IMR-90 (cell line): Measurements from ENCODE around the gene CAP2. TPM values are rescaled to one million over a fixed set of nuclear protein-coding genes. Genes with fewer than 3 reads are reported as not detected.

ENCODE experiments used
- ATAC-seq: fragments of 200-7000 bp; cut with Tn5 transposase; 2 replicates; pipeline ENCODE4 v1.9.1; 2020; ENCODE audit warnings: low read depth, mild to moderate bottlenecking, moderate library complexity
- BruUV-seq: library from RNA; stranded (reverse); fragments of 400-500 nt; replicated peaks from 2 replicates; lab custom pipeline; 2021; lab: Mats Ljungman, UMichigan
- CTCF ChIA-PET: fragments of 300-600 bp; formaldehyde crosslinking; extraction: SDS; loops from one replicate; lab custom pipeline; 2021; ENCODE audit warnings: antibody characterized with exemption; lab: Yijun Ruan, JAX
- POLR2A ChIA-PET: fragments of 300-600 bp; sonication (Branson Sonifier 250); formaldehyde crosslinking; loops from one replicate; lab custom pipeline; 2022; ENCODE audit warnings: antibody characterized with exemption; ENCODE audit not compliant: unreplicated experiment; lab: Charles Lee
- DNase-seq: peaks from one replicate; pipeline ENCODE4 v3.0.0; 2013
- H2AFZ ChIP-seq: replicated peaks from 2 replicates; pipeline ENCODE3; 2013; ENCODE audit warnings: low read length, mild to moderate bottlenecking; ENCODE audit not compliant: poor library complexity
- H2AK5ac ChIP-seq: 2 replicates; pipeline ENCODE4 v1.6.1; 2013; ENCODE audit warnings: low read depth, low read length, inconsistent platforms
- H2AK9ac ChIP-seq: replicated peaks from 2 replicates; pipeline ENCODE3; 2013; ENCODE audit warnings: mild to moderate bottlenecking, low read depth, low read length, moderate library complexity; ENCODE audit not compliant: poor library complexity
- H2BK120ac ChIP-seq: 2 replicates; pipeline ENCODE4 v1.6.1; 2013; ENCODE audit warnings: low read depth, low read length, inconsistent platforms
- H2BK15ac ChIP-seq: 3 replicates; pipeline ENCODE4 v1.6.1; 2013; ENCODE audit warnings: low read depth, low read length, inconsistent platforms
- H2BK20ac ChIP-seq: 2 replicates; pipeline ENCODE4 v1.6.1; 2013; ENCODE audit warnings: low read depth, mild to moderate bottlenecking, inconsistent platforms, low read length, moderate library complexity
- H2BK5ac ChIP-seq: 2 replicates; pipeline ENCODE4 v1.6.1; 2013; ENCODE audit warnings: mild to moderate bottlenecking, low read depth, low read length, inconsistent platforms; ENCODE audit not compliant: poor library complexity, severe bottlenecking
- H3K14ac ChIP-seq: replicated peaks from 2 replicates; pipeline ENCODE4 v1.6.1; 2013; ENCODE audit warnings: low read depth, low read length, inconsistent platforms
- H3K18ac ChIP-seq: 2 replicates; pipeline ENCODE4 v1.6.1; 2013; ENCODE audit warnings: low read depth, low read length, control low read depth
- H3K23ac ChIP-seq: 2 replicates; pipeline ENCODE4 v1.6.1; 2013; ENCODE audit warnings: low read depth, low read length, inconsistent platforms
- H3K27ac ChIP-seq: 2 replicates; pipeline ENCODE4 v1.5.1; 2013; ENCODE audit warnings: mild to moderate bottlenecking, control low read depth, low read length; ENCODE audit not compliant: insufficient read depth
- H3K27me3 ChIP-seq: 2 replicates; pipeline ENCODE4 v1.6.1; 2013; ENCODE audit warnings: low read length; ENCODE audit not compliant: control insufficient read depth, insufficient read depth
- H3K36me3 ChIP-seq: 2 replicates; pipeline ENCODE4 v1.6.1; 2013; ENCODE audit warnings: low read length, mixed read lengths; ENCODE audit not compliant: control insufficient read depth, insufficient read depth
- H3K4ac ChIP-seq: 2 replicates; pipeline ENCODE4 v1.6.1; 2013; ENCODE audit warnings: low read depth, low read length, inconsistent platforms
- H3K4me1 ChIP-seq: 2 replicates; pipeline ENCODE4 v1.6.1; 2013; ENCODE audit warnings: low read length, mixed read lengths; ENCODE audit not compliant: control insufficient read depth, insufficient read depth
- H3K4me2 ChIP-seq: 2 replicates; pipeline ENCODE4 v1.6.1; 2013; ENCODE audit warnings: low read depth, mild to moderate bottlenecking, control low read depth, low read length, moderate library complexity
- H3K4me3 ChIP-seq: 2 replicates; pipeline ENCODE4 v1.5.1; 2013; ENCODE audit warnings: low read depth, mild to moderate bottlenecking, control low read depth, low read length, moderate library complexity; ENCODE audit not compliant: insufficient read depth
- H3K56ac ChIP-seq: 2 replicates; pipeline ENCODE4 v1.6.1; 2013; ENCODE audit warnings: low read length, inconsistent platforms; ENCODE audit not compliant: insufficient read depth; ENCODE audit errors: extremely low read depth
- H3K79me1 ChIP-seq, 2 experiments: 2 replicates each; pipeline ENCODE4 v1.6.1; 2013; ENCODE audit warnings: low read length in 2 of 2, inconsistent platforms in 1 of 2, low read depth in 1 of 2
- H3K9ac ChIP-seq: 2 replicates; pipeline ENCODE4 v1.6.1; 2013; ENCODE audit warnings: low read depth, low read length, control low read depth
- H3K9me1 ChIP-seq: 2 replicates; pipeline ENCODE4 v1.6.1; 2013; ENCODE audit warnings: low read length, inconsistent platforms; ENCODE audit not compliant: insufficient read depth
- H3K9me3 ChIP-seq: 2 replicates; pipeline ENCODE4 v1.6.1; 2013; ENCODE audit warnings: low read length; ENCODE audit not compliant: control insufficient read depth, insufficient read depth
- H4K20me1 ChIP-seq: 2 replicates; pipeline ENCODE4 v1.6.1; 2013; ENCODE audit warnings: low read length, inconsistent platforms; ENCODE audit not compliant: insufficient read depth
- H4K5ac ChIP-seq: 2 replicates; pipeline ENCODE4 v1.6.1; 2013; ENCODE audit warnings: mild to moderate bottlenecking, low read depth, low read length, control low read depth
- H4K8ac ChIP-seq, 2 experiments: 2 replicates each; pipeline ENCODE4 v1.6.1; 2013; ENCODE audit warnings: low read depth in 2 of 2, low read length in 2 of 2, control low read depth in 1 of 2, inconsistent platforms in 1 of 2
- H4K91ac ChIP-seq: 2 replicates; pipeline ENCODE4 v1.6.1; 2013; ENCODE audit warnings: low read depth, low read length, inconsistent platforms; ENCODE audit not compliant: insufficient read depth
- CHD1 ChIP-seq: IDR thresholded peaks from 2 replicates; pipeline ENCODE4 v1.6.1; 2012; ENCODE audit warnings: low read depth, low read length, improper control_type of control experiment
- ELK1 ChIP-seq: fragments of 150-350 bp; IDR thresholded peaks from 2 replicates; pipeline ENCODE4 v1.6.1; 2016; ENCODE audit warnings: low read depth, mild to moderate bottlenecking, low read length, moderate library complexity, borderline replicate concordance
- FOS ChIP-seq: fragments of 150-350 bp; IDR thresholded peaks from 2 replicates; pipeline ENCODE4 v1.6.1; 2016; ENCODE audit warnings: low read depth, low read length
- MAFK ChIP-seq: IDR thresholded peaks from 2 replicates; pipeline ENCODE4 v1.6.1; 2012; ENCODE audit warnings: low read depth, low read length, improper control_type of control experiment
- MAZ ChIP-seq: IDR thresholded peaks from 2 replicates; pipeline ENCODE4 v1.6.1; 2012; ENCODE audit warnings: low read depth, mild to moderate bottlenecking, low read length, improper control_type of control experiment, moderate library complexity, borderline replicate concordance
- NFE2L2 ChIP-seq: fragments of 150-350 bp; IDR thresholded peaks from 2 replicates; pipeline ENCODE4 v1.6.1; 2016; ENCODE audit warnings: low read depth, mild to moderate bottlenecking, low read length
- POLR2A ChIP-seq: IDR thresholded peaks from 2 replicates; pipeline ENCODE4 v1.6.1; 2012; ENCODE audit warnings: mild to moderate bottlenecking, low read depth, low read length
- RFX5 ChIP-seq: IDR thresholded peaks from 2 replicates; pipeline ENCODE4 v1.8.0; 2012; ENCODE audit warnings: low read depth, mild to moderate bottlenecking, low read length, moderate library complexity
- WGBS, 2 experiments: methylation state at CpG; one replicate each; pipeline versions ENCODE4 v1.1.5 to v1.1.7; 2013; ENCODE audit warnings: missing lambda C conversion rate in 2 of 2; ENCODE audit not compliant: insufficient read length in 1 of 2; ENCODE audit errors: extremely low coverage in 2 of 2; 5-methylcytosine and 5-hydroxymethylcytosine counted together
- dilution Hi-C: fragments of 300-500 bp; cut with HindIII; formaldehyde crosslinking; loops from one replicate; pipeline ENCODE4 v1.14.3; 2018; ENCODE audit warnings: low sequenced_read_pairs; ENCODE audit not compliant: unreplicated experiment
- in situ Hi-C: fragments of 300-500 bp; cut with MboI; formaldehyde crosslinking; loops from 3 replicates; pipeline ENCODE4 v1.14.3; 2019; ENCODE audit warnings: low sequenced_read_pairs, inconsistent platforms, mixed read lengths
- intact Hi-C: fragments of 100-400 bp; cut with micrococcal nuclease; formaldehyde crosslinking; loops from 2 replicates; pipeline ENCODE4 v1.10.0; 2022
- polyA plus RNA-seq, 3 experiments: library from polyadenylated mRNA; depleted of rRNA; stranded (reverse); fragments of >200 nt; gene quantifications; 2 replicates each; pipeline ENCODE4 v1.2.3, GENCODE V29; 2012; ENCODE audit warnings: low replicate concordance in 1 of 3
- total RNA-seq: library from RNA; depleted of rRNA; stranded (reverse); fragments of >200 nt; gene quantifications from 2 replicates; pipeline ENCODE4 v1.2.3, GENCODE V29; 2012
- TF ChIP-seq, protein P1 (sequence below): fragments of 150-350 bp; IDR thresholded peaks from 2 replicates; pipeline ENCODE4 v1.6.1; 2017; ENCODE audit warnings: mild to moderate bottlenecking, antibody characterized with exemption, low read length, low read depth

CAP2 gene
- total and polyA plus RNA-seq, 2 of the 4 experiments (the other 2 are of a cell fraction): 14.5 to 27.5 TPM

DNA sequence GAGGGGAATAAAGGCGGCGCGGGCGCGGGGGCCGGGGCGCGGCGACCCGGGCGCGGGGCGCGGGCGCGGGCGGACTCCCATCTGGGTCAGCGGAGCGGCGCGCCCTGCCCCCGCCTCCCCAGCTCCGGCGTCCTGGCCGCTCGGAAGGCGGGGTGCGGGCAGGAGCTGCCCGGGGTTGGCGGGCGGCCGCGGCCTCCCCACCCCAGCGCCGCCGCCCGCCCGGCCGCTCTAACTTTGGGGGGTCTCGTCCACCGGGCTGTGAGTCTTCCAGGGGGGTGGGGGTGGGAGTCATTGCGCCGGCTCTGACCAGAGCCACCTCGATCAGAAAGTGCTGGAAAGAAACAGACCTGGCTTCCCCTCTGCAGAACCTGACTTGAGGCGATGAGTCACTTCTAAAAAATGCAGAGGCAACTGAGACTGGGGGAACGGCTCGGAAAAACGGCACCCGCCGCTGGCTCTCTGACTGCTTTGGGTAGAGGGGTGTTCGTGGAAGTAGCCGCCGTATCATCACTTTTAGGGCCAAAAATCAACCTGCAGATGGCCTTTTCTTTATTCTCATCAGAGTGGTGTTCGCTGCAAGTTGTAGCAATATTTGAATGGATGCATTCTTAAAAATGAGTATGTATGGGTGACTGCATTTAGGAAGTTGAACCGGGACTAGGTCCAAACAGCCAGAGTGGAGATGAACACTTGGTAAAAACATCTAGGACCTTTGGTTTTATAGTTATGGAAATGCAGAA lies 667 bp downstream of the CAP2 start:
- H2AFZ ChIP-seq: peak overlapping the region; percentile 92
- peak overlapping the region; percentile 10; the same call in 1 of the 3 replicates for H2BK15ac ChIP-seq
- H3K14ac ChIP-seq: peak overlapping the region; percentile 69
- H2BK20ac ChIP-seq: peak overlapping the region; percentile 78
- ATAC-seq: peak; percentile 79
- peaks cover 7 to 40% of the 10 kb centered on the region in 2 experiments for H3K79me1 ChIP-seq
- peak overlapping the region; percentile 2; the same call in 1 of the 2 replicates for H2AK5ac ChIP-seq
- H4K20me1 ChIP-seq: no peaks in the 10 kb centered on the region
- in situ Hi-C loops (no loop called here), intact Hi-C loops (loop anchor here (1.0 to 10.0 kb wide), 3 partner anchors 114 to 239 kb away; no protein-coding TSS in a partner anchor), dilution Hi-C loops (no loop called here)
- H3K9ac ChIP-seq: peak overlapping the region; percentile 72
- H3K9me1 ChIP-seq: no peaks in the 10 kb centered on the region
- H2AK9ac ChIP-seq: peak overlapping the region; percentile 55
- ChIA-PET CTCF (interaction anchor here (1.0 to 1.3 kb wide), 2 partner anchors 15 kb away, joined by 3 to 5 read pairs; no protein-coding TSS in a partner anchor), POLR2A (interaction anchor here (0.5 to 0.6 kb wide), 2 partner anchors 19 to 53 kb away, joined by 3 read pairs; no protein-coding TSS in a partner anchor)
- H3K4me1 ChIP-seq: peaks cover 6% of the 10 kb centered on the region; the same call in 1 of the 2 replicates
- WGBS, 2 experiments: 0% methylated on average over 27 of the region's 55 CpGs; no CpG with 5 or more reads in 1 of the 2 experiments
- peak overlapping the region; percentile 53 for H3K4me3 ChIP-seq
- no peaks in the 10 kb centered on the region for H3K27me3 ChIP-seq
- no TSS peak for BruUV-seq
- H2BK120ac ChIP-seq: peak overlapping the region; percentile 91
- H4K91ac ChIP-seq: peak overlapping the region; percentile 36
- TF ChIP-seq NFE2L2 (no peak), CHD1 (no peak), MAZ (no peak), FOS (peak; percentile 66; the same call in 1 of the 2 replicates), POLR2A (no peak), RFX5 (no peak), MAFK (no peak), ELK1 (no peak)
- TF ChIP-seq, protein P1, sequence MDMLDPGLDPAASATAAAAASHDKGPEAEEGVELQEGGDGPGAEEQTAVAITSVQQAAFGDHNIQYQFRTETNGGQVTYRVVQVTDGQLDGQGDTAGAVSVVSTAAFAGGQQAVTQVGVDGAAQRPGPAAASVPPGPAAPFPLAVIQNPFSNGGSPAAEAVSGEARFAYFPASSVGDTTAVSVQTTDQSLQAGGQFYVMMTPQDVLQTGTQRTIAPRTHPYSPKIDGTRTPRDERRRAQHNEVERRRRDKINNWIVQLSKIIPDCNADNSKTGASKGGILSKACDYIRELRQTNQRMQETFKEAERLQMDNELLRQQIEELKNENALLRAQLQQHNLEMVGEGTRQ: no peak
- H4K5ac ChIP-seq: no peak overlapping the region; the same call in 1 of the 2 replicates
- H4K8ac ChIP-seq: peak overlapping the region; percentile 2 to 82; a peak in 2 of 4 replicates
- peak overlapping the region; percentile 19; the same call in 1 of the 2 replicates for H3K23ac ChIP-seq
- DNase-seq: peak; percentile 79
- peak overlapping the region; percentile 86 for H2BK5ac ChIP-seq
- peak overlapping the region; percentile 35 for H3K56ac ChIP-seq
- peak overlapping the region; percentile 73; the same call in 1 of the 2 replicates for H3K18ac ChIP-seq
- peak overlapping the region; percentile 94 for H3K27ac ChIP-seq
- H3K36me3 ChIP-seq: no peaks in the 10 kb centered on the region
- no peaks in the 10 kb centered on the region for H3K9me3 ChIP-seq
- H3K4me2 ChIP-seq: peak overlapping the region; percentile 86
- peak overlapping the region; percentile 66 for H3K4ac ChIP-seq
